IMR-90 (cell line): ENCODE data around the gene OR56A4. TPM values are rescaled to one million over a fixed set of nuclear protein-coding genes. Genes with fewer than 3 reads are reported as not detected.

Source experiments
- ATAC-seq: fragments of 200-7000 bp; cut with Tn5 transposase; 2 replicates; pipeline ENCODE4 v1.9.1; 2020; ENCODE audit warnings: low read depth, mild to moderate bottlenecking, moderate library complexity
- BruUV-seq: library from RNA; stranded (reverse); fragments of 400-500 nt; replicated peaks from 2 replicates; lab custom pipeline; 2021; lab: Mats Ljungman, UMichigan
- CTCF ChIA-PET: fragments of 300-600 bp; formaldehyde crosslinking; extraction: SDS; loops from one replicate; lab custom pipeline; 2021; ENCODE audit warnings: antibody characterized with exemption; lab: Yijun Ruan, JAX
- POLR2A ChIA-PET: fragments of 300-600 bp; sonication (Branson Sonifier 250); formaldehyde crosslinking; loops from one replicate; lab custom pipeline; 2022; ENCODE audit warnings: antibody characterized with exemption; ENCODE audit not compliant: unreplicated experiment; lab: Charles Lee
- DNase-seq: peaks from one replicate; pipeline ENCODE4 v3.0.0; 2013
- H2AFZ ChIP-seq: replicated peaks from 2 replicates; pipeline ENCODE3; 2013; ENCODE audit warnings: low read length, mild to moderate bottlenecking; ENCODE audit not compliant: poor library complexity
- H2AK5ac ChIP-seq: 2 replicates; pipeline ENCODE4 v1.6.1; 2013; ENCODE audit warnings: low read depth, low read length, inconsistent platforms
- H2AK9ac ChIP-seq: replicated peaks from 2 replicates; pipeline ENCODE3; 2013; ENCODE audit warnings: mild to moderate bottlenecking, low read depth, low read length, moderate library complexity; ENCODE audit not compliant: poor library complexity
- H2BK120ac ChIP-seq: 2 replicates; pipeline ENCODE4 v1.6.1; 2013; ENCODE audit warnings: low read depth, low read length, inconsistent platforms
- H2BK15ac ChIP-seq: 3 replicates; pipeline ENCODE4 v1.6.1; 2013; ENCODE audit warnings: low read depth, low read length, inconsistent platforms
- H2BK20ac ChIP-seq: 2 replicates; pipeline ENCODE4 v1.6.1; 2013; ENCODE audit warnings: low read depth, mild to moderate bottlenecking, inconsistent platforms, low read length, moderate library complexity
- H2BK5ac ChIP-seq: 2 replicates; pipeline ENCODE4 v1.6.1; 2013; ENCODE audit warnings: mild to moderate bottlenecking, low read depth, low read length, inconsistent platforms; ENCODE audit not compliant: poor library complexity, severe bottlenecking
- H3K14ac ChIP-seq: replicated peaks from 2 replicates; pipeline ENCODE4 v1.6.1; 2013; ENCODE audit warnings: low read depth, low read length, inconsistent platforms
- H3K18ac ChIP-seq: 2 replicates; pipeline ENCODE4 v1.6.1; 2013; ENCODE audit warnings: low read depth, low read length, control low read depth
- H3K23ac ChIP-seq: 2 replicates; pipeline ENCODE4 v1.6.1; 2013; ENCODE audit warnings: low read depth, low read length, inconsistent platforms
- H3K27ac ChIP-seq: 2 replicates; pipeline ENCODE4 v1.5.1; 2013; ENCODE audit warnings: mild to moderate bottlenecking, control low read depth, low read length; ENCODE audit not compliant: insufficient read depth
- H3K27me3 ChIP-seq: 2 replicates; pipeline ENCODE4 v1.6.1; 2013; ENCODE audit warnings: low read length; ENCODE audit not compliant: control insufficient read depth, insufficient read depth
- H3K36me3 ChIP-seq: 2 replicates; pipeline ENCODE4 v1.6.1; 2013; ENCODE audit warnings: low read length, mixed read lengths; ENCODE audit not compliant: control insufficient read depth, insufficient read depth
- H3K4ac ChIP-seq: 2 replicates; pipeline ENCODE4 v1.6.1; 2013; ENCODE audit warnings: low read depth, low read length, inconsistent platforms
- H3K4me1 ChIP-seq: 2 replicates; pipeline ENCODE4 v1.6.1; 2013; ENCODE audit warnings: low read length, mixed read lengths; ENCODE audit not compliant: control insufficient read depth, insufficient read depth
- H3K4me2 ChIP-seq: 2 replicates; pipeline ENCODE4 v1.6.1; 2013; ENCODE audit warnings: low read depth, mild to moderate bottlenecking, control low read depth, low read length, moderate library complexity
- H3K4me3 ChIP-seq: 2 replicates; pipeline ENCODE4 v1.5.1; 2013; ENCODE audit warnings: low read depth, mild to moderate bottlenecking, control low read depth, low read length, moderate library complexity; ENCODE audit not compliant: insufficient read depth
- H3K56ac ChIP-seq: 2 replicates; pipeline ENCODE4 v1.6.1; 2013; ENCODE audit warnings: low read length, inconsistent platforms; ENCODE audit not compliant: insufficient read depth; ENCODE audit errors: extremely low read depth
- H3K79me1 ChIP-seq, 2 experiments: 2 replicates each; pipeline ENCODE4 v1.6.1; 2013; ENCODE audit warnings: low read length in 2 of 2, inconsistent platforms in 1 of 2, low read depth in 1 of 2
- H3K9ac ChIP-seq: 2 replicates; pipeline ENCODE4 v1.6.1; 2013; ENCODE audit warnings: low read depth, low read length, control low read depth
- H3K9me1 ChIP-seq: 2 replicates; pipeline ENCODE4 v1.6.1; 2013; ENCODE audit warnings: low read length, inconsistent platforms; ENCODE audit not compliant: insufficient read depth
- H3K9me3 ChIP-seq: 2 replicates; pipeline ENCODE4 v1.6.1; 2013; ENCODE audit warnings: low read length; ENCODE audit not compliant: control insufficient read depth, insufficient read depth
- H4K20me1 ChIP-seq: 2 replicates; pipeline ENCODE4 v1.6.1; 2013; ENCODE audit warnings: low read length, inconsistent platforms; ENCODE audit not compliant: insufficient read depth
- H4K5ac ChIP-seq: 2 replicates; pipeline ENCODE4 v1.6.1; 2013; ENCODE audit warnings: mild to moderate bottlenecking, low read depth, low read length, control low read depth
- H4K8ac ChIP-seq, 2 experiments: 2 replicates each; pipeline ENCODE4 v1.6.1; 2013; ENCODE audit warnings: low read depth in 2 of 2, low read length in 2 of 2, control low read depth in 1 of 2, inconsistent platforms in 1 of 2
- H4K91ac ChIP-seq: 2 replicates; pipeline ENCODE4 v1.6.1; 2013; ENCODE audit warnings: low read depth, low read length, inconsistent platforms; ENCODE audit not compliant: insufficient read depth
- BHLHE40 ChIP-seq: fragments of 150-350 bp; IDR thresholded peaks from 2 replicates; pipeline ENCODE4 v1.6.1; 2016; ENCODE audit warnings: mild to moderate bottlenecking, low read depth, low read length
- CEBPB ChIP-seq: IDR thresholded peaks from 2 replicates; pipeline ENCODE4 v1.6.1; 2012; ENCODE audit warnings: low read depth, low read length, improper control_type of control experiment
- CHD1 ChIP-seq: IDR thresholded peaks from 2 replicates; pipeline ENCODE4 v1.6.1; 2012; ENCODE audit warnings: low read depth, low read length, improper control_type of control experiment
- CTCF ChIP-seq: conservative IDR thresholded peaks from 2 replicates; pipeline ENCODE4 v1.5.1; 2012; ENCODE audit warnings: mild to moderate bottlenecking, low read depth, low read length, improper control_type of control experiment
- ELK1 ChIP-seq: fragments of 150-350 bp; IDR thresholded peaks from 2 replicates; pipeline ENCODE4 v1.6.1; 2016; ENCODE audit warnings: low read depth, mild to moderate bottlenecking, low read length, moderate library complexity, borderline replicate concordance
- FOS ChIP-seq: fragments of 150-350 bp; IDR thresholded peaks from 2 replicates; pipeline ENCODE4 v1.6.1; 2016; ENCODE audit warnings: low read depth, low read length
- MAFK ChIP-seq: IDR thresholded peaks from 2 replicates; pipeline ENCODE4 v1.6.1; 2012; ENCODE audit warnings: low read depth, low read length, improper control_type of control experiment
- MAZ ChIP-seq: IDR thresholded peaks from 2 replicates; pipeline ENCODE4 v1.6.1; 2012; ENCODE audit warnings: low read depth, mild to moderate bottlenecking, low read length, improper control_type of control experiment, moderate library complexity, borderline replicate concordance
- MXI1 ChIP-seq: IDR thresholded peaks from 2 replicates; pipeline ENCODE4 v1.6.1; 2012; ENCODE audit warnings: low read depth, mild to moderate bottlenecking, low read length, moderate library complexity, borderline replicate concordance
- NFE2L2 ChIP-seq: fragments of 150-350 bp; IDR thresholded peaks from 2 replicates; pipeline ENCODE4 v1.6.1; 2016; ENCODE audit warnings: low read depth, mild to moderate bottlenecking, low read length
- POLR2A ChIP-seq: IDR thresholded peaks from 2 replicates; pipeline ENCODE4 v1.6.1; 2012; ENCODE audit warnings: mild to moderate bottlenecking, low read depth, low read length
- RAD21 ChIP-seq: IDR thresholded peaks from 2 replicates; pipeline ENCODE4 v1.6.1; 2012; ENCODE audit warnings: low read length, improper control_type of control experiment
- RCOR1 ChIP-seq: IDR thresholded peaks from 2 replicates; pipeline ENCODE4 v1.6.1; 2012; ENCODE audit warnings: mild to moderate bottlenecking, low read length, improper control_type of control experiment; ENCODE audit not compliant: insufficient replicate concordance
- RFX5 ChIP-seq: IDR thresholded peaks from 2 replicates; pipeline ENCODE4 v1.8.0; 2012; ENCODE audit warnings: low read depth, mild to moderate bottlenecking, low read length, moderate library complexity
- SMC3 ChIP-seq: fragments of 150-350 bp; IDR thresholded peaks from 2 replicates; pipeline ENCODE4 v1.6.1; 2016; ENCODE audit warnings: low read depth, mild to moderate bottlenecking, antibody characterized with exemption, low read length, moderate library complexity
- USF2 ChIP-seq: fragments of 150-350 bp; IDR thresholded peaks from 2 replicates; pipeline ENCODE4 v1.6.1; 2017; ENCODE audit warnings: mild to moderate bottlenecking, antibody characterized with exemption, low read length, low read depth
- WGBS, 2 experiments: methylation state at CpG; one replicate each; pipeline versions ENCODE4 v1.1.5 to v1.1.7; 2013; ENCODE audit warnings: missing lambda C conversion rate in 2 of 2; ENCODE audit not compliant: insufficient read length in 1 of 2; ENCODE audit errors: extremely low coverage in 2 of 2; 5-methylcytosine and 5-hydroxymethylcytosine counted together
- dilution Hi-C: fragments of 300-500 bp; cut with HindIII; formaldehyde crosslinking; loops from one replicate; pipeline ENCODE4 v1.14.3; 2018; ENCODE audit warnings: low sequenced_read_pairs; ENCODE audit not compliant: unreplicated experiment
- in situ Hi-C: fragments of 300-500 bp; cut with MboI; formaldehyde crosslinking; loops from 3 replicates; pipeline ENCODE4 v1.14.3; 2019; ENCODE audit warnings: low sequenced_read_pairs, inconsistent platforms, mixed read lengths
- intact Hi-C: fragments of 100-400 bp; cut with micrococcal nuclease; formaldehyde crosslinking; loops from 2 replicates; pipeline ENCODE4 v1.10.0; 2022
- polyA plus RNA-seq, 3 experiments: library from polyadenylated mRNA; depleted of rRNA; stranded (reverse); fragments of >200 nt; gene quantifications; 2 replicates each; pipeline ENCODE4 v1.2.3, GENCODE V29; 2012; ENCODE audit warnings: low replicate concordance in 1 of 3
- total RNA-seq: library from RNA; depleted of rRNA; stranded (reverse); fragments of >200 nt; gene quantifications from 2 replicates; pipeline ENCODE4 v1.2.3, GENCODE V29; 2012

The OR56A4 gene
- total and polyA plus RNA-seq, 2 of the 4 experiments (the other 2 are of a cell fraction): not detected

GRCh38 chr11:5955586-5955985 lies 51.2 kb downstream of the OR56A4 start:
- no CpG with 5 or more reads among the region's 3 CpGs for WGBS, 2 experiments
- Histone ChIP-seq H2BK120ac (no peak overlapping the region), H2BK5ac (no peak overlapping the region), H3K36me3 (no peaks in the 10 kb centered on the region), H4K20me1 (no peaks in the 10 kb centered on the region), H3K27me3 (no peaks in the 10 kb centered on the region), H2AK9ac (no peak overlapping the region), H2BK20ac (no peak overlapping the region), H4K8ac (no peak overlapping the region), H3K9me3 (no peaks in the 10 kb centered on the region), H3K9ac (no peak overlapping the region), H3K27ac (no peak overlapping the region), H3K4me2 (no peak overlapping the region), H3K56ac (no peak overlapping the region), H3K4me3 (no peak overlapping the region), H3K9me1 (no peaks in the 10 kb centered on the region), H4K5ac (no peak overlapping the region), H3K14ac (no peak overlapping the region), H3K4me1 (no peaks in the 10 kb centered on the region), H3K23ac (no peak overlapping the region), H3K79me1 (no peaks in the 10 kb centered on the region), H2AFZ (no peak overlapping the region), H3K4ac (no peak overlapping the region), H4K91ac (no peak overlapping the region), H3K18ac (no peak overlapping the region), H2BK15ac (no peak overlapping the region), H2AK5ac (no peak overlapping the region)
- in situ Hi-C loops (no loop called here), intact Hi-C loops (loop anchor here (5.0 kb wide), 1 partner anchor 1092 kb away; no protein-coding TSS in a partner anchor), dilution Hi-C loops (no loop called here)
- ATAC-seq: no peak
- TF ChIP-seq POLR2A (no peak), USF2 (no peak), CHD1 (no peak), NFE2L2 (no peak), MXI1 (no peak), MAZ (no peak), FOS (no peak), CEBPB (no peak), BHLHE40 (no peak), RCOR1 (no peak), RFX5 (no peak), MAFK (no peak), RAD21 (no peak), SMC3 (no peak), ELK1 (no peak), CTCF (no peak)
- CTCF ChIA-PET: no interaction called here
- no TSS peak for BruUV-seq
- POLR2A ChIA-PET: no interaction called here
- no peak for DNase-seq
